HK-2 (cell line): ENCODE results near the gene ITPKC.
A peak's percentile ranks its signal among the peaks of the same experiment; 100 is the strongest.
"Not testable (repeated sequence)": the region's sequence is repeated elsewhere in the genome, so short reads cannot be mapped to it uniquely, and the experiment has no call there.

Experiments used
- DNase-seq: peaks from one replicate; pipeline ENCODE4 v3.0.0-alpha.2; 2018; ENCODE audit not compliant: unreplicated experiment

ITPKC gene

DNA sequence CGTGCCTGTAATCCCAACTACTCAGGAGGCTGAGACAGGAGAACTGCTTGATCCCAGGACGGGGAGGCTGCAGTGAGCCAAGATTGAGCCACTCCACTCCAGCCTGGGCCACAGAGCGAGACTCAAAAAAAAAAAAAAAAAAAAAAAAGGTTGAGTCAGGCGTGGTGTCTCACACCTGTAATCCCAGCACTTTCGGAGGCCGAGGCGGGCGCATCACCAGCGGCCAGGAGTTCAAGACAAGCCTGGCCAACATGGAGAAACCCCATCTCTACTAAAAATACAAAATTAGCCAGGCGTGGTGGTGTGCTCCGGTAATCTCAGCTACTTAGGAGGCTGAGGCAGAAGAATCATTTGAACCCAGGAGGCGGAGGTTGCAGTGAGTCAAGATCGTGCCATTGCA, 49.5 kb downstream of the ITPKC start:
- DNase-seq: not testable (repeated sequence)

DNA sequence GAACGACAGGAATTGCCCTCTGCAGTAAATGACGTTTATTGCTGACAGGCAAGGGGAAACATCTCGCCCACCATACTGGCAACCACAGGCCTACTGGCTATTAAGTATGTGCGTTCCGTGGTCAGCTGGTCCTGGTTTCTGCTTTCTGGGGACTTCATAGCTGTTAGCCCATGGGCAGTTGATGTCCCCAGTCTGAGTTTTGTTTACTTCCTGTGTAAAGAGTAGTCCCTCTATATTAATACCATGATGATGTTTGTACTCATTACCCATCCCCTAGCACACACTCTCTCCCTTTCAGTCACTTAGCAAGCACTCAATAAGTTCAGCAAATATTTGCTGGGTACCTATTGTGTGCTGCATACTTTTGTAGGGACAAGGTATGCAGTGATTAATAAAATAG, 52.0 kb downstream of the ITPKC start:
- no peak for DNase-seq

DNA sequence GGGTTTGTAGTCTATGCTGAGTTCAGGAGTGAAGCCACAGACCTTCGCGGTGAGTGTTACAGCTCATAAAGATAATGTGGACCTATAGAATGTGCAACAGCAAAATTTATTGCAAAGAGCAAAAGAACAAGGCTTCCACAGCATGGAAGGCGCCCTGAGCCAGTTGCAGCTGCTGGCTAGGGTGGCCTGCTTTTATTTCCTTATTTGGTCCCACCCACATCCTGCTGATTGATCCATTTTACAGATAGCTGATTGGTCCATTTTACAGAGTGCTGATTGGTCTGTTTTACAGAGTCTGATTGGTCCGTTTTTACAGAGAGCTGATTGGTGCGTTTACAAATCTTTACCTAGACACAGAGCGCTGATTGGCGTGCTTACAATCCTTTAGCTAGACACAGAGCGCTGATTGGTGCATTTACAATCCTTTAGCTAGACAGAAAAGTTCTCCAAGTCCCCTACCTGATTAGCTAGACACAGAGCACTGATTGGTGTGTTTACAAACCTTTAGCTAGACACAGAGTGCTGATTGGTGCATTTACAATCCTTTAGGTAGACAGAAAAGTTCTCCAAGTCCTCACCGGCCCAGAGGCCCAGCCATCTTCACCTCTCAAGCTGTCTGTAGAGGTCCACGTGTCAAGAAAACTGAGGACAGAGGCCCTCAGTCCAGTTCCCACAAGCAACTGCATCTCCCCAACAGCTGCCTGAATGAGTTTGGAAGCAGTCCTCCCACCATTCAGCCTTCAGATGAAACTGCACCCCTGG, 54.4 kb downstream of the ITPKC start:
- not testable (repeated sequence) for DNase-seq

DNA sequence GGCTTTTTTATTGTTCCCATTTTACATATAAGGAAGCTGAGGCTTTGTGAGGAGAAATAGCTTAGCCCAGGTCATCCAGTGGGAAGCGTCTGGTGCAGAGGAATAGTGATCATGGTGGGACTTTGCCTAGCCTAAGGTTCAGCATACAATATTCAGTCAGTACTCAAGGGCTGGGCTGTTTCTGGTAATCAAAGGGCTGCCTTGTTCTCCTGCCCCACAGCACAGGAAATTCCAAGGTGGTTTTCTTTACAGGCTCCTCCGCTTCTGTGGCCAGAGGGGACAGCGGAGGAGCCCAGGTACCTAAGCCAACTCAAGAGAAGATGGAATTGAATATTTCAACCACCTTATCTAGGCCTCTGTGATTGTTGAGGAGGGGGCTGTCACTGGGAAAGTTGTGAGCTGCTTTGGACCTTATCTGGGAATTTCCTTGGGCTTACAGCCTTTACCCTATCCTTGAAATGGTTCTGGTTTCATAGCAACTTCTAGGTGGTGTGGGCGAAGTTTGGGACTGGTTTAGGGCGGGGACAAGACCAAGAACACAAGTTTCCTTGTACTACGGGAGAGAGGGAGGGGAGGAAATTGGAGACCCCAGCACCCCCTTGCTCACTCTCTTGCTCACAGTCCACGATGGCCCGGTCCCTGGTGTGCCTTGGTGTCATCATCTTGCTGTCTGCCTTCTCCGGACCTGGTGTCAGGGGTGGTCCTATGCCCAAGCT, 58.2 kb downstream of the ITPKC start, which contains the start of gene MIA:
TSS of gene MIA (plus strand) at position 606 of the 716 bp plus-strand sequence. CDS start at position 628, 22 bp downstream.
- no peak for DNase-seq

DNA sequence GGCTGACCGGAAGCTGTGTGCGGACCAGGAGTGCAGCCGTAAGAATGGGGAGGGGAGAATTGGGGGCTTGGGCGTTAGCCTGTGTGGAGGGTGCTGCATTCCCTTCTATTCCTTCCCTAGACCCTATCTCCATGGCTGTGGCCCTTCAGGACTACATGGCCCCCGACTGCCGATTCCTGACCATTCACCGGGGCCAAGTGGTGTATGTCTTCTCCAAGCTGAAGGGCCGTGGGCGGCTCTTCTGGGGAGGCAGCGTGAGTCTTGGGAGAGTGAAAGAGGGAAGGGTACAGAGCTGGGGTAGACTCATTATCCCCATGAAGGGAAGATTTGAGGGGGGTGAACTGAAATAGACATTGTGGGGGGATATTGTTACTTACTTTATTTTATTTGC, 58.7 kb downstream of the ITPKC start:
- DNase-seq: no peak

DNA sequence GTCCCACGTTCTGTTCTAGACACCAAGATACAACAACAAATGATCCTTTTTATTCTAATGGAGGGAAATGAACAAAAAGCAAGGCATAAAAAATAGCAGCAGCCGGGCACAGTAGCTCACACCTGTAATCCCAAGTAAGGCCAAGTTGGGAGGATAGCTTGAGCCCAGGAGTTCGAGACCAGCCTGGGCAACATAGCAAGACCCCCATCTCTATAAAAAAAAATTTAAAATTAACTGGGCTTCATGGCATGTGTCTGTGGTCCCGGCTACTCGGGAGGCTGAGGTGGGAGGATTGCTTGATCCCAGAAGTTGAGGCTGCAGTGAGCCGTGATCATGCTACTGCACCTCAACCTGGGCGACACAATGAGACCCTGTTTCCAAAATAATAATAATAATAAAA, 59.5 kb downstream of the ITPKC start:
- no peak for DNase-seq

DNA sequence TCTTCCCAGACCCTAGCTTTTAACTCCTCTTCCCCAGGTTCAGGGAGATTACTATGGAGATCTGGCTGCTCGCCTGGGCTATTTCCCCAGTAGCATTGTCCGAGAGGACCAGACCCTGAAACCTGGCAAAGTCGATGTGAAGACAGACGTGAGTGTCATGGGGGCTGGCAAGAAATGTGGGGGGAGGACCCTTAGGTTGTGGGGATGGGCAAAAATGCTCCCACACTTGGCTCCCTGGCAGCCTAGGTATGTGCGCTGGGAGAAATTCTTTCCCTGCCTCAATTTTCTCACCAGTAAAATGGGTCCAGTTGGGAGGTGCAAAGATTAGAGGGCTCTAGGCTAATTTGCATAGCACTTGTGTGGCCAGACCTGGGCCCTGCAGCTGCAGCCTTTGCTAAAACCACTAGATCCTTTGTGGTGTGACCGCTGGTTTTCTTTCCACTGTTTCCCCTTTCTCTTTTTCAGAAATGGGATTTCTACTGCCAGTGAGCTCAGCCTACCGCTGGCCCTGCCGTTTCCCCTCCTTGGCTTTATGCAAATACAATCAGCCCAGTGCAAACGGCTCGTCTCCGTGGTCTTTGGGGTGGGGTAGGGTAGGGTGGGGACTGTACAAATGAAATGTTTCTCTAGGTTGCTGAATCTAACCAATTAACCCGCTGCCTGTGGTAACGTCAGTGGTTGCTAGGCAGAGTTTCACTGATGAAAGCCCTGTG, 60.2 kb downstream of the ITPKC start:
- peak; percentile 84 for DNase-seq

DNA sequence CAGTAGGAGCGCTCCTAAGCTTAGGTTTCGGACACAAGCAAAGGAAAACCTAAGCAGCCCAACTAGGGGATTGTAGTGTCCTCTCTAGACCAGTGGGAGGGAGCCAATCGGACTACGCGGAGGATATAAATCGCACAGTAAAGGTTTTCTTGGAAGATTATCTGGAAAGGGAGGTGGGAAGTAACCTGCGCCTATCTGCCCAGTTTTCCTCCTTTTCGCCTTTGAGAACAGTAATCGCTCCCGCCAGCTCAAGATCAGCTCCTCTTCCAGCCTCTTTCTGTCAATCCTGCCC, 60.7 kb downstream of the ITPKC start:
- DNase-seq: no peak

DNA sequence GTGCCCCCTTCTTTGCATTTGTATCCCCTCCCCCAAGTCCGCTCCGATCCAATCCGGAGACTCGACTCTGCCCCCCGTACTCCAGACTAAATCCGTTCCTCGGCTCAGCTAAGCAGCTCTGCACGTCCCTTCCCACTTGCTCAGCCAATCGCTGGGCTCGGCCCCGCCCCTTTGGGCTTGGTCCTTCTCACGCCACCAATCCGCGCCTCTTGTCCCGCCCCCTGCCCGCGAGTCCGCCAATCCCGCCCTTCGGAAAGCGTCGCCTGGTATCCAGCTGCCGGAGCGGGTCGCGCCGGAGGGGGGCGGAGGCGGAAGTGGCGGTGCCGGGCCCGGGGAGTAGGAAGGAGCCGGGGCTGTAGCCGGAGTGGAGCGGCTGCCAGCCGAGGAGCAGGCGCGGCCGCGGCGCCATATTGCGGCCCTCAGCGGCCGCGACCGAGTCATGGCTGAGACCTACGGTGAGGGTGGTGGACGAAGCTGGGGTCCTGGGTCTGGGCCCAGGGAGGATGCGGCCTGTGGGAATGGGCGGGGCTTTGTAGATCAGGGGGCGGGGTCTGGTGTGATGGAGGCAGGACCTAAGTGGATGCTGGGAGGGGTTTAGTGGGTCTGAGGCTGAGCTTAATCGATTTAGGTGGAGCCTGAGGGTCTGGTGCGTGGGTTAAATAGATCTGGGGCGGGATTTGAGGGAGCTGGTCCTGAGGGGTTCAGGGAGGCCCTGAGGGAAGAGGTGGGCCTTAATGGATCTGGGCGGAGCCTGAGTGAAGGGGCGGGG, 61.2 kb downstream of the ITPKC start, which contains the start of gene RAB4B:
TSS of gene RAB4B (plus strand) at position 311 of the 769 bp plus-strand sequence. CDS start at position 440, 129 bp downstream.
- peak; percentile 100 for DNase-seq

DNA sequence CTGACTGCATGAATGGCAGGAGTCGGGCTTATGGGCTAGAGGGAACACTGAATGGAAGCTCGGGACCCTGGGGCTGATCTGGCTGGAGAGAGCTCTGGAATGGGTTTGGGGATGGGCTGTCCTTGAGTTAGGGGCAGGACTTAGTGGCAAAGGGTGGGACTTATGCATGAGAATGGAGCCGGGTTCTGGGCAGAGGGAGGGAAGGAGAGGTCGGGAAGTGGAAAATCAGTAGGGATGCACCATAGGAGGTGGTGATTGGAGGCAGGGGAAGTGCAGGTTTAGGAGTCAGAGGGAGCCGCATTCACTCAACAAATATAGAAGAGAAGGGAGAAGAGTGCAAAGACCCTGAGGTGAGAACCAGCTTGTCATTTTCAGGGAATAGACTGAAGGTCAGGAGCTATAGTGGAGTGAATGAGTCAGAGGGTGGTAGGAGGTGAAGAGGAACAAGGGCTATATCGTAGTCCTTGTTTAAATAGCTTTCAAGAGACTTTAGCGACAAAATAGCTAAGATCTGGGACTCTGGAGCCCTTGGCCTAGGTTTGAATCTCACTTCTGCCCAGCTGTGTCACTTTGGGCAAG, 61.9 kb downstream of the ITPKC start:
- no peak for DNase-seq

DNA sequence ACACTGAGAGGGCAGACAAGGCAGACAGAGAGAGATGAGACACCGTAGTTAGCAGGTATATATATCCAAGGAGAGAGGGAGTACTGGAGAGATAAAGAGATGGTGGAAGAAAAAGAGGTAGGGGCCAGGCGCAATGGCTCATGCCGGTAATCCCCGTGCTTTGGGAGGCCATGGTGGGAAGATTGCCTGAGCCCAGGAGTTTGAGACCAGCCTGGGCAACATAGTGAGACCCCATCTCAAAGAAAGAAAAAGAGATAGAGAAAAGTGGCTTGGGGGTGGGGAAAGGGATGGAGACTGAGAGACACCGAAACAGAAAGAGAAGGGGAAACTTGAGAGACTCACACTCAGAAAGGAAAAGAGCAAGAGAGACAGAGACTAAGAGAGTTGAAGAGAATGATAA, 63.7 kb downstream of the ITPKC start:
- no peak for DNase-seq

DNA sequence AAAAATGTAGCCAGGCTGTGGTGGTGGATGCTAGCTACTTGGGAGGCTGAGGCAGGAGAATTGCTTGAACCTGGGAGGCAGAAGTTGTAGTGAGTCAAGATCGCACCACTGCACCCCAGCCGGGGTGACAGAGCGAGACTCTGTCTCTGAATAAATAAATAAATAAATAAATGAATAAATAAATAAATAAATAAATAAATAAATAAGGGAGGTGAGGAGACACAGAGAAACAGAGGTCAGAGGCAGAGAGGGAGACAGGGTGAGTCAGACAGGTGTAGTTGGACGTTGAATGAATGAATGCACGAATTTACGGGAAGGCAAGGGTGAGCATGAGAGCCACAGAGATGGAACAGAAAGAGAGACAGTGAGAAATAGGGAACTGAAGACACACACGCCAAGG, 64.2 kb downstream of the ITPKC start:
- no peak for DNase-seq

DNA sequence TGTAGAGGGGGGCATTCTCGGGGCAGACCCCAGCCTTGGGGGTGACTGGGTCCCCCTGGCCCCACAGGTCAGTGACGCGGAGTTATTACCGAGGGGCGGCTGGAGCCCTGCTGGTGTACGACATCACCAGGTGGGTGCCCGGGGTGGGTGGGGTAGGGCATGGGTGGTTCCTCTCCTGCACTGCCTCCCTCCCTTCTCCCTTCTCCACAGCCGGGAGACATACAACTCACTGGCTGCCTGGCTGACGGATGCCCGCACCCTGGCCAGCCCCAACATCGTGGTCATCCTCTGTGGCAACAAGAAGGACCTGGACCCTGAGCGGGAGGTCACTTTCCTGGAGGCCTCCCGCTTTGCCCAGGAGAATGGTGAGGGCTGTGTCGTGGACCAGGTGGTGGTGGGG, 66.8 kb downstream of the ITPKC start:
- DNase-seq: no peak

DNA sequence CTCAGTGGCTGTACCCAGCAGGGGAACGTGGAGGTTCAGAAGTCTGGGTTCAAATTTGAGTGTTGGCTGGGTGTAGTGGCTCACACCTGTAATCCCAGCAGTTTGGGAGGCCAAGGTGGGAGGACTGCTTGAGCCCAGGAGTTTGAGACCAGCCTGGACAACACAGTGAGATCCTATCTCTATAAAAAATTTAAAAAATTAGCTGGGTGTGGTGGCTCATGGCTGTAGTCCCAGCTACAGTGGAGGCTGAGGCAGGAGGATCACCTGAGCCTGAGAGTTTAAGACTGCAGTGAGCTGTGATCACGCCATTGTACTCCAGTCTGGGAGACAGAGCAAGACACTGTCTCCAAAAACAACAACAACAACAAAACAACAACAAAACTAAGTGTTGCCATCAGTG, 67.2 kb downstream of the ITPKC start:
- DNase-seq: not testable (repeated sequence)

DNA sequence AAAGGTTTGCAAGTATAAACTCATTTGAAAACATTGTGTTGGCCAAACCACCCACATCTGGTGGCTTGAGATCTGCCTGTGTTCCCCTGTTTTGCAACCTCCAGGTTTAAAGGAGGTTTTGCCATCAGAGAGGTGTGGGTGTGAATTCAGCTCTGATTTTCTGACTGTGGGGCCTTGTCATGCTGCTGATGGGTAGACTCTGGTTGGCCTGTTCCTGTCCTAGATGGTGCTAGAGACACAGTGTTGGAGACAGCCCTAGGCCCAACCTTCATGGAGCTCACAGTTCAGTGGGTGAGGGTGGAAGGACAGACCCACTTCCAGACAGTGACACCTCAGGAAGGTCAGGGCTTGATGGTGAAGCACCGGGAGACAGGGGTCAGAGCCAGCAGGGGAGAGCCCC, 68.6 kb downstream of the ITPKC start:
- DNase-seq: no peak

DNA sequence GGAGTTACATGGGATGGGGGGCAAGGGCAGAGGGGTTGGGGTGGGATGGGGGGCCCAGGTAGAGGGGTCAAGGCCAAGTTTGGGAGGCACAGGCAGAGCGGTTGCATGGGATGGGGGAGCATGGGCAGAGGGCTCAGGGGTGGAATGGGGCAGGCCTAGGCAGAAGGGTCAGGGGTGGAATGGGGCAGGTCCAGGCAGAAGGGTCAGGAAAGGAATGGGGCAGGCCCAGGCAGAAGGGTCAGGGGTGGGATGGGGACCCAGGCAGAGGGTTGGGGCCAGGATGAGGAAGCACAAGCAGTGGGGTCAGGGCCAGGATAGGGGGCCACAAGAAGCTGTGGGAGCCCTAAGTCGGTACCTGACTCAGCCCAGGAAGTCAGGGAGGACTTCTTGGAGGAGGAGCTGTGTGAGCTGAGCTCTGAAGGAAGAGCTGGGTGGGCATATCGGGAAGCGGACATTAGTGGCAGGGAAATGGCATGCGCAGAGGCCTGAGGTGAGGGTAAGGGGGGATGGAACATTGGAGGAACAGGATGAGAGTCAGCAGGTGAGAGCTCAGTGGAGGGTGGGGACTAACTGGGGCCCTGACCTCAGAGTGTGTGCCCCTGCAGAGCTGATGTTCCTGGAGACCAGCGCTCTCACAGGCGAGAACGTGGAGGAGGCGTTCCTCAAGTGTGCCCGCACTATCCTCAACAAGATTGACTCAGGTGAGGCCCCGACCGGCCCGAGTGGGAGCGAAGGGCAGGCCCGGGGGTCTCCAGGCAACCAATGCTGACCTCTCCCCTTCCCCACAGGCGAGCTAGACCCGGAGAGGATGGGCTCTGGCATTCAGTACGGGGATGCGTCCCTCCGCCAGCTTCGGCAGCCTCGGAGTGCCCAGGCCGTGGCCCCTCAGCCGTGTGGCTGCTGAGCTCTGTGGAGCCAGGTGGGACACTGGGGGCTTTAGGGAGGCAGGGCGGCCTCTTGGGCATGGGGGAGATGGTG, 69.4 kb downstream of the ITPKC start:
- DNase-seq: no peak
